H1 (cell line): ENCODE data around the gene GPSM1. TPM values are rescaled to one million over a fixed set of nuclear protein-coding genes. Genes with fewer than 3 reads are reported as not detected.

Experiments used
- CTCF ChIA-PET: fragments of 300-600 bp; sonication (Branson Sonifier 250); formaldehyde crosslinking; loops from one replicate; lab custom pipeline; 2021; ENCODE audit not compliant: partially characterized antibody; lab: Charles Lee
- POLR2A ChIA-PET: fragments of 300-600 bp; sonication (Branson Sonifier 250); formaldehyde crosslinking; loops from one replicate; lab custom pipeline; 2021; ENCODE audit warnings: inconsistent platforms; ENCODE audit not compliant: partially characterized antibody; lab: Charles Lee
- DNase-seq, 2 experiments: peaks; one replicate each; pipeline versions ENCODE4 v3.0.0 to v3.0.0-alpha.2; 2010 to 2022; ENCODE audit warnings: low spot score in 2 of 2, low read depth in 1 of 2, mixed read lengths in 1 of 2
- FAIRE-seq: peaks from 2 replicates; lab custom pipeline; 2011; peaks lifted over from hg19 to GRCh38; lab: Jason Lieb, UNC
- H2AFZ ChIP-seq: 2 replicates; pipeline ENCODE4 v1.8.1; 2012; ENCODE audit warnings: low read length, inconsistent platforms
- H2AK5ac ChIP-seq: 2 replicates; pipeline ENCODE4 v1.6.1; 2013; ENCODE audit warnings: low read depth, low read length
- H2BK120ac ChIP-seq: replicated peaks from 2 replicates; pipeline ENCODE3; 2013; ENCODE audit warnings: low read depth, low read length, inconsistent platforms
- H2BK12ac ChIP-seq: 2 replicates; pipeline ENCODE4 v1.6.1; 2013; ENCODE audit warnings: low read depth, low read length
- H2BK15ac ChIP-seq: 2 replicates; pipeline ENCODE4 v1.6.1; 2013; ENCODE audit warnings: low read length
- H2BK20ac ChIP-seq: 2 replicates; pipeline ENCODE4 v1.6.1; 2013; ENCODE audit warnings: low read length
- H2BK5ac ChIP-seq: 2 replicates; pipeline ENCODE4 v1.6.1; 2013; ENCODE audit warnings: low read depth, low read length
- H3K14ac ChIP-seq: 2 replicates; pipeline ENCODE4 v1.6.1; 2013; ENCODE audit warnings: inconsistent platforms; ENCODE audit not compliant: insufficient read length
- H3K18ac ChIP-seq: 2 replicates; pipeline ENCODE4 v1.6.1; 2013; ENCODE audit warnings: low read length; ENCODE audit errors: extremely low read depth
- H3K23ac ChIP-seq: 2 replicates; pipeline ENCODE4 v1.6.1; 2013; ENCODE audit warnings: inconsistent platforms; ENCODE audit not compliant: insufficient read length
- H3K23me2 ChIP-seq: 2 replicates; pipeline ENCODE4 v1.6.1; 2013; ENCODE audit warnings: low read depth, low read length
- H3K27ac ChIP-seq: 2 replicates; pipeline ENCODE4 v1.6.1; 2011; ENCODE audit warnings: low read depth, low read length, inconsistent platforms
- H3K27me3 ChIP-seq, 4 experiments: replicated peaks in 1 of 4; 1 replicate in 1 of 4; 2 replicates in 3 of 4; pipeline versions ENCODE4 v1.6.1 to v1.8.1; 2011 to 2013; ENCODE audit warnings: low read length in 3 of 4, mild to moderate bottlenecking in 3 of 4, inconsistent platforms in 2 of 4, mixed read lengths in 2 of 4, moderate library complexity in 1 of 4; ENCODE audit not compliant: control insufficient read depth in 3 of 4, insufficient read depth in 3 of 4; ENCODE audit errors: extremely low read depth in 1 of 4
- H3K36me3 ChIP-seq, 4 experiments: 2 replicates each; pipeline versions ENCODE4 v1.6.1 to v1.8.1; 2011 to 2013; ENCODE audit warnings: mild to moderate bottlenecking in 4 of 4, low read length in 3 of 4, moderate library complexity in 2 of 4, control low read depth in 1 of 4, inconsistent platforms in 1 of 4; ENCODE audit not compliant: insufficient read depth in 4 of 4, control insufficient read depth in 2 of 4
- H3K4ac ChIP-seq: replicated peaks from 2 replicates; pipeline ENCODE3; 2013; ENCODE audit warnings: low read length, low read depth, mixed read lengths, inconsistent platforms; ENCODE audit not compliant: insufficient read length
- H3K4me1 ChIP-seq, 4 experiments: replicated peaks in 1 of 4; 1 replicate in 1 of 4; 2 replicates in 3 of 4; pipeline versions ENCODE4 v1.6.1 to v1.8.1; 2011 to 2013; ENCODE audit warnings: low read length in 3 of 4, inconsistent platforms in 2 of 4, mixed read lengths in 1 of 4; ENCODE audit not compliant: insufficient read depth in 4 of 4, control insufficient read depth in 3 of 4
- H3K4me2 ChIP-seq, 2 experiments: 2 replicates each; pipeline versions ENCODE4 v1.6.1 to v1.8.1; 2011 to 2013; ENCODE audit warnings: low read depth in 2 of 2, low read length in 2 of 2, control low read depth in 1 of 2, inconsistent platforms in 1 of 2, mild to moderate bottlenecking in 1 of 2; ENCODE audit not compliant: insufficient read depth in 1 of 2
- H3K4me3 ChIP-seq, 4 experiments: fragments of 200-600, 300-600 bp in 1 of 4; sonication (generic), shearing (Covaris generic), sonication (Bioruptor Twin) in 1 of 4; 2 replicates each; pipeline versions ENCODE4 v1.5.1 to v1.8.1; 2011 to 2016; ENCODE audit warnings: low read length in 4 of 4, low read depth in 3 of 4, control low read depth in 2 of 4, inconsistent platforms in 2 of 4, mild to moderate bottlenecking in 2 of 4, mixed read lengths in 1 of 4, moderate library complexity in 1 of 4; ENCODE audit not compliant: insufficient read depth in 2 of 4; ENCODE audit errors: extremely low read depth in 1 of 4
- H3K56ac ChIP-seq: replicated peaks from 2 replicates; pipeline ENCODE3; 2013; ENCODE audit warnings: low read depth, mild to moderate bottlenecking, mixed read lengths, low read length, inconsistent platforms; ENCODE audit not compliant: insufficient read length
- H3K79me1 ChIP-seq: 2 replicates; pipeline ENCODE4 v1.6.1; 2013; ENCODE audit warnings: low read depth, low read length, control low read depth
- H3K79me2 ChIP-seq, 2 experiments: 2 replicates each; pipeline versions ENCODE4 v1.6.1 to v1.8.1; 2012 to 2013; ENCODE audit warnings: low read length in 2 of 2, mild to moderate bottlenecking in 2 of 2, inconsistent platforms in 1 of 2; ENCODE audit not compliant: insufficient read depth in 2 of 2, control insufficient read depth in 1 of 2
- H3K9ac ChIP-seq, 4 experiments: replicated peaks in 1 of 4; 1 replicate in 1 of 4; 2 replicates in 3 of 4; pipeline versions ENCODE4 v1.6.1 to v1.8.1; 2011 to 2013; ENCODE audit warnings: low read depth in 3 of 4, low read length in 3 of 4, control low read depth in 2 of 4, mild to moderate bottlenecking in 2 of 4, moderate library complexity in 2 of 4, inconsistent platforms in 1 of 4; ENCODE audit errors: extremely low read depth in 1 of 4
- H3K9me3 ChIP-seq, 2 experiments: 2 replicates each; pipeline versions ENCODE4 v1.6.1 to v1.8.1; 2012 to 2013; ENCODE audit warnings: mild to moderate bottlenecking in 2 of 2, moderate library complexity in 2 of 2, control low read depth in 1 of 2, inconsistent platforms in 1 of 2, low read depth in 1 of 2, low read length in 1 of 2, mixed read lengths in 1 of 2; ENCODE audit not compliant: insufficient read depth in 2 of 2
- H4K20me1 ChIP-seq, 2 experiments: replicated peaks in 1 of 2; 2 replicates each; pipeline versions ENCODE3 to v1.8.1; 2011 to 2013; ENCODE audit warnings: inconsistent platforms in 2 of 2, low read length in 2 of 2, mild to moderate bottlenecking in 1 of 2; ENCODE audit not compliant: insufficient read depth in 2 of 2, control insufficient read depth in 1 of 2
- H4K5ac ChIP-seq: 2 replicates; pipeline ENCODE4 v1.6.1; 2013; ENCODE audit warnings: low read length, low read depth, mixed read lengths, inconsistent platforms; ENCODE audit not compliant: insufficient read length
- H4K8ac ChIP-seq: 2 replicates; pipeline ENCODE4 v1.8.0; 2013; ENCODE audit warnings: mild to moderate bottlenecking, moderate library complexity, low read length, inconsistent platforms; ENCODE audit not compliant: insufficient read depth; ENCODE audit errors: extremely low read depth
- H4K91ac ChIP-seq: replicated peaks from 2 replicates; pipeline ENCODE3; 2013; ENCODE audit warnings: low read length, mixed read lengths, inconsistent platforms; ENCODE audit not compliant: insufficient read length
- ATF2 ChIP-seq: IDR thresholded peaks from 2 replicates; pipeline ENCODE4 v1.6.1; 2012; ENCODE audit warnings: low read length, inconsistent platforms
- BACH1 ChIP-seq: IDR thresholded peaks from 2 replicates; pipeline ENCODE4 v1.6.1; 2012; ENCODE audit warnings: low read length, improper control_type of control experiment
- CREB1 ChIP-seq: IDR thresholded peaks from 2 replicates; pipeline ENCODE4 v1.6.1; 2012; ENCODE audit warnings: inconsistent platforms
- CTBP2 ChIP-seq: IDR thresholded peaks from 2 replicates; pipeline ENCODE4 v1.7.0; 2011; ENCODE audit warnings: borderline replicate concordance, mild to moderate bottlenecking, moderate library complexity, mixed read lengths, low read length; ENCODE audit not compliant: insufficient read depth, insufficient read length
- EP300 ChIP-seq, 2 experiments: IDR thresholded peaks; 1 replicate in 1 of 2; 2 replicates in 1 of 2; pipeline ENCODE4 v1.6.1; 2011 to 2012; ENCODE audit warnings: low read depth in 2 of 2, low read length in 2 of 2, mild to moderate bottlenecking in 2 of 2, borderline replicate concordance in 1 of 2, inconsistent platforms in 1 of 2, moderate library complexity in 1 of 2
- FOSL1 ChIP-seq: IDR thresholded peaks from 2 replicates; pipeline ENCODE4 v1.6.1; 2011; ENCODE audit warnings: mild to moderate bottlenecking, low read depth, low read length, moderate library complexity; ENCODE audit not compliant: insufficient read depth
- NANOG ChIP-seq: IDR thresholded peaks from 2 replicates; pipeline ENCODE4 v1.6.1; 2011; ENCODE audit warnings: low read length, low read depth, mild to moderate bottlenecking, inconsistent platforms; ENCODE audit not compliant: insufficient read depth, poor library complexity, severe bottlenecking
- SAP30 ChIP-seq: fragments of 300-600 bp; sonication (generic); IDR thresholded peaks from 2 replicates; pipeline ENCODE4 v1.7.1; 2012; ENCODE audit warnings: low read length, moderate library complexity, mild to moderate bottlenecking, inconsistent platforms; ENCODE audit not compliant: insufficient read depth, insufficient replicate concordance
- TAF1 ChIP-seq: IDR thresholded peaks from 2 replicates; pipeline ENCODE4 v1.6.1; 2011; ENCODE audit warnings: mild to moderate bottlenecking, low read depth, low read length
- USF2 ChIP-seq: IDR thresholded peaks from 2 replicates; pipeline ENCODE4 v1.6.1; 2011; ENCODE audit warnings: low read length, improper control_type of control experiment
- WGBS, 2 experiments: shearing (Covaris generic) in 1 of 2; methylation state at CpG; one replicate each; pipeline versions ENCODE4 v1.1.6 to v1.1.7; 2013 to 2015; ENCODE audit warnings: low lambda C conversion rate in 2 of 2, mixed read lengths in 2 of 2, inconsistent platforms in 1 of 2, low coverage in 1 of 2, missing lambda C conversion rate in 1 of 2; ENCODE audit not compliant: insufficient replicate concordance in 2 of 2, insufficient coverage in 1 of 2, insufficient read length in 1 of 2; ENCODE audit errors: extremely low coverage in 1 of 2, missing lambda C conversion rate in 1 of 2; 5-methylcytosine and 5-hydroxymethylcytosine counted together
- polyA plus RNA-seq, 7 experiments: library from polyadenylated mRNA; depleted of rRNA in 3 of 7; stranded (reverse) in 5 of 7; unstranded in 2 of 7; fragments of >200 nt in 5 of 7; fragments of 200-250 nt in 2 of 7; gene quantifications; 1 replicate in 5 of 7; 2 replicates in 1 of 7; 4 replicates in 1 of 7; pipeline versions ENCODE4 v1.2.1 to v1.2.3, GENCODE V29; 2011 to 2013; ENCODE audit warnings: missing spikeins in 2 of 7, mixed read lengths in 2 of 7
- total RNA-seq: library from RNA; stranded (reverse); fragmentation: NEBNext Ultra II Directional; extraction: Animal tissue kit (Norgen Biotek cat#: 25700); gene quantifications from 2 replicates; pipeline ENCODE4 v1.2.1, GENCODE V29; 2021

GPSM1 gene
- total and polyA plus RNA-seq, 2 of the 8 experiments (the other 6 are each of a cell fraction or from before 2014, with no cell fraction given), result 12.8 to 18.0 TPM

GRCh38 chr9:136292026-136292538 lies 35.3 kb upstream of the GPSM1 start:
- Histone ChIP-seq H2BK12ac (no peak overlapping the region), H4K5ac (no peak overlapping the region), H3K79me2 (no peaks in the 10 kb centered on the region), H3K4ac (no peak overlapping the region), H3K27ac (no peak overlapping the region; the same call in 1 of the 2 replicates), H4K8ac (peak overlapping the region; percentile 65; the same call in 1 of the 2 replicates), H2AFZ (no peak overlapping the region), H3K4me3 (no peak overlapping the region), H3K23me2 (peaks cover 11% of the 10 kb centered on the region; the same call in 1 of the 2 replicates), H2BK5ac (no peak overlapping the region), H3K36me3 (no peaks in the 10 kb centered on the region; a peak in 1 of 8 replicates), H4K20me1 (peaks cover 0 to 15% of the 10 kb centered on the region in 2 experiments), H3K79me1 (no peaks in the 10 kb centered on the region), H3K4me1 (no peaks in the 10 kb centered on the region), H3K9me3 (peaks cover 4 to 10% of the 10 kb centered on the region in 2 experiments; a peak in 2 of 4 replicates), H2BK20ac (no peak overlapping the region), H2BK15ac (no peak overlapping the region), H3K18ac (no peak overlapping the region), H3K27me3 (no peaks in the 10 kb centered on the region), H3K4me2 (no peak overlapping the region), H2AK5ac (no peak overlapping the region), H3K9ac (no peak overlapping the region), H4K91ac (no peak overlapping the region), H3K14ac (no peak overlapping the region), H3K23ac (no peak overlapping the region), H2BK120ac (no peak overlapping the region), H3K56ac (no peak overlapping the region)
- FAIRE-seq (no peak), DNase-seq (no peak)
- ChIA-PET POLR2A (no interaction called here), CTCF (interaction anchor here (0.9 to 1.9 kb wide), 8 partner anchors 8 to 333 kb away, joined by 3 to 5 read pairs (median 3); partner anchors contain the start of gene DNLZ)
- 87% methylated on average over 18 of the region's 19 CpGs; no CpG with 5 or more reads in 1 of the 2 experiments for WGBS, 2 experiments
- TF ChIP-seq USF2, result no peak
- TF ChIP-seq CREB1, result no peak
- TF ChIP-seq TAF1, result no peak
- TF ChIP-seq EP300 (IDR thresholded peaks at IDR 0.05; ENCODE audit: borderline replicate concordance in 1 of 2, low read depth in 2 of 2, low read length in 2 of 2), result no peak
- no peak for TF ChIP-seq SAP30
- TF ChIP-seq ATF2, result no peak
- TF ChIP-seq NANOG, result no peak
- TF ChIP-seq FOSL1, result no peak
- TF ChIP-seq CTBP2, result no peak
- TF ChIP-seq BACH1, result no peak
